Immature natural killer cell (primary cell): ENCODE results near the gene DBNDD1. TPM values are rescaled to one million over a fixed set of nuclear protein-coding genes. Genes with fewer than 3 reads are reported as not detected.

ENCODE experiments used
- DNase-seq, 3 donors: peaks; one replicate each; pipeline ENCODE4 v3.0.0; 2022; ENCODE audit warnings: mixed read lengths in 1 of 3
- H3K27ac Mint-ChIP-seq, 6 donors: one replicate each; pipeline ENCODE4 v1.8.0; 2020; ENCODE audit warnings: mixed read lengths in 6 of 6, mild to moderate bottlenecking in 5 of 6, inconsistent platforms in 4 of 6, moderate library complexity in 3 of 6
- H3K27me3 Mint-ChIP-seq, 3 donors: one replicate each; pipeline ENCODE4 v1.8.0; 2020 to 2021; ENCODE audit warnings: low read depth in 3 of 3, mild to moderate bottlenecking in 3 of 3, mixed read lengths in 3 of 3, moderate library complexity in 3 of 3, inconsistent platforms in 1 of 3
- H3K36me3 Mint-ChIP-seq, 3 donors: one replicate each; pipeline ENCODE4 v1.8.0; 2020; ENCODE audit warnings: mixed read lengths in 3 of 3, inconsistent platforms in 2 of 3, mild to moderate bottlenecking in 2 of 3
- H3K4me1 Mint-ChIP-seq, 2 donors: one replicate each; pipeline ENCODE4 v1.8.0; 2020; ENCODE audit warnings: inconsistent platforms in 2 of 2, mild to moderate bottlenecking in 2 of 2, mixed read lengths in 2 of 2, moderate library complexity in 1 of 2
- H3K4me3 Mint-ChIP-seq, 5 donors: one replicate each; pipeline ENCODE4 v1.8.0; 2020; ENCODE audit warnings: mild to moderate bottlenecking in 5 of 5, mixed read lengths in 5 of 5, inconsistent platforms in 3 of 5, moderate library complexity in 3 of 5
- H3K9me3 Mint-ChIP-seq, 6 donors: one replicate each; pipeline ENCODE4 v1.8.0; 2020; ENCODE audit warnings: mild to moderate bottlenecking in 6 of 6, mixed read lengths in 6 of 6, inconsistent platforms in 4 of 6, moderate library complexity in 3 of 6
- polyA plus RNA-seq, 3 donors: library from polyadenylated mRNA; unstranded; fragments of 300-500 nt; fragmentation: Illumina TruSeq; gene quantifications; one replicate each; pipeline ENCODE4 v1.2.3, GENCODE V29; 2021

Gene DBNDD1
- polyA plus RNA-seq, 3 donors from 2014 or later, result not detected

DNA sequence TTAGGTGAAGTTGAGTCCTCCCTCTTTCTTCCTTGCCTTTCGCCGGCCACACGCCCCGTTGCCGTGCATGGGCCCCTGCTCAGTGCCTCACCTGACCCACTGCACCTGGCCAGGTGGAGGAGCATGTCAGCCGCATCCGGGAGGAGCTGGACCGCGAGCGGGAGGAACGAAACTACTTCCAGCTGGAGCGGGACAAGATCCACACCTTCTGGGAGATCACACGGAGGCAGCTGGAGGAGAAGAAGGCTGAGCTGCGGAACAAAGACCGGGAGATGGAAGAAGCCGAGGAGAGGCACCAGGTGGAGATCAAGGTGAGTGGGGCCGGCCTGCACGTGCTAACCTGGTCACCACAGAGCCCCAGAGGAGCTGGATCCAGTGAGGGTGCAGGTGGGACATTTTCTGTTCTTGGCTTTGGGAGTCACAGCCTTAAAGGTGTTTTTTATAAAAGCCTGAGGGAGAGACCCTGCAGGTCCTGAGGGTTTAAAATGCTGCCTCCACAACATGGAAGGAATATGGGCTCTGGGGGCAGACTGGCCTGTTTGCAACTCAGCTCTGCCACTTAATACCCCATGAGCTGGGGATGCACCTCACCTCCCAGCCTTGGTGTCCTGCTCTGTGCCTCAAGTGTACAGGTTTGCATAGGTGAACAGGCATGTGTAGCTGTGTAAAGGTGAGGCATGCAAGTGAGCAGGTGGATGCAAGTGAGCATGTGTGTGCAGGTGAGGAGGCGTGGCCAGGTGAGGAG lies 12.1 kb upstream of the DBNDD1 start:
- Mint-ChIP-seq H3K36me3 (no peaks in the 10 kb centered on the region), H3K9me3 (no peaks in the 10 kb centered on the region), H3K27me3 (peaks cover 13 to 34% (median 17%) of the 10 kb centered on the region in 3 donors), H3K27ac (peak overlapping the region in 4 of 6 donors; percentile 15 to 94 (median 54)), H3K4me1 (peaks cover 3 to 4% of the 10 kb centered on the region in 2 donors), H3K4me3 (peak overlapping the region in 1 of 5 donors; percentile 77)
- no peak for DNase-seq

DNA sequence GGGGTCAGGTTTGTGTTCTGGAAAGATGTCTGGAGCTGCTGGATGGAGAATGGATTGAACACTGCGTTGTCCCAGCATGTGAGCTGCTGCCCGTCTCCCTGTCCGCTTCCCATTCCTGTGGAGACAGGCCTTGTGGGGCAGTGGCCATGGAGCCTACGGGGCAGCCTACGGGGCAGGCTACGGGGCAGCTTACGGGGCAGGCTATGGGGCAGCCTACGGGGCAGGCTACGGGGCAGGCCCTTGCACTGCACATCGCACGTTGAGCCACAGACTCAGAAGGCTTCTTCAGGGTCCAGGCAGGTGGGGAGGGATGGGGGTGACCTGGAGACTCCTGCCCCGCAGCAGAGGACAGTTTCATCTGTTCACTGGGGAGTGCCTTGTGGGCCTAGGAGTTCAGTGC lies 9.7 kb upstream of the DBNDD1 start:
- Mint-ChIP-seq H3K4me3 (no peak overlapping the region), H3K27me3 (peaks cover 13 to 29% (median 13%) of the 10 kb centered on the region in 3 donors), H3K4me1 (peaks cover 15 to 16% of the 10 kb centered on the region in 2 donors), H3K27ac (no peak overlapping the region), H3K9me3 (no peaks in the 10 kb centered on the region), H3K36me3 (no peaks in the 10 kb centered on the region)
- DNase-seq, result no peak

DNA sequence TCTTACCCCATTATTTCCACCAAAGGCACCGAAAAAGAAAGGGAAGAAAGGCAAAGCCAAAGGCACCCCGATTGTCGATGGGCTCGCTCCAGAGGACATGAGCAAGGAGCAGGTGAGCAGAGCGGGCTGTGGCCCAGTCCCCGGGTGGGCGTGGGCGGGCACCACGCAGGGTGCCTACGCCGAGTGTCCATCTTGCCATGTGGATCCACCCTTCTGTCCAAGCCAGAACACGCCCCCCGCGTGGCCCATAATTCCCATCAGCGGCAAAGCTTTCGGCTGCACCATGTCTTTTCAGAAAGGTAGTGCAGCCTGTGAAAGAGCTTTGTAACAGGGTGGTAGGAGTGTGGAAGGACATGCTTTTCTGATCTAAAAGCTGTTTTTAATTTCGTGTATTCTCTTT lies 8.4 kb upstream of the DBNDD1 start:
- Mint-ChIP-seq H3K4me1 (peaks cover 15 to 16% of the 10 kb centered on the region in 2 donors), H3K27me3 (peaks cover 13 to 23% (median 13%) of the 10 kb centered on the region in 3 donors), H3K4me3 (no peak overlapping the region), H3K27ac (no peak overlapping the region), H3K36me3 (no peaks in the 10 kb centered on the region), H3K9me3 (no peaks in the 10 kb centered on the region)
- no peak for DNase-seq

DNA sequence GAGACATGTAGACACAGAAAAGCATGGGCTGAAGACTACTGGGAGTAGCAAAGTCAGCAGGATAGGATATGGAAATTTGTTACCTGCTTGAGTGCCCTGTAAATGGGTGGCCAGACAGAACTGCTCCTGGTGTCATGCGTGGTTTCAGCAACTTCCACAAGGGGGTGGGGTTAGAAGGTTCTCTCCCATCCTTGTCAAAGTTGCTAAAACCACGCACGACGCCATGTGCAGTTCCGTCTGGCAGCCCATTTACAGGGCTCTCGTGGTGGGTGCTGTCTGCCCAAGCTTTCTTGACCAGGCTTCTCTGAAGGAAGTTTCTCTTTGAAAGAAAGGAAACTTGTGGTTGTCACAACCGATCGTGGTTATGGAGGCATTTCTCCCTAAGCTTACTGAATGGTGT lies 6.9 kb upstream of the DBNDD1 start:
- peak overlapping the region in 2 of 6 donors; percentile 47 to 50 for H3K27ac Mint-ChIP-seq
- no peaks in the 10 kb centered on the region for H3K36me3 Mint-ChIP-seq
- H3K4me3 Mint-ChIP-seq, result peak overlapping the region in 3 of 5 donors; percentile 8 to 50 (median 39)
- DNase-seq, result peak in 2 of 3 donors; percentile 17 to 22
- peaks cover 3 to 8% (median 5%) of the 10 kb centered on the region in 3 donors for H3K27me3 Mint-ChIP-seq
- H3K9me3 Mint-ChIP-seq, result peaks cover 0 to 2% (median 0%) of the 10 kb centered on the region in 6 donors
- peaks cover 21 to 30% of the 10 kb centered on the region in 2 donors for H3K4me1 Mint-ChIP-seq

DNA sequence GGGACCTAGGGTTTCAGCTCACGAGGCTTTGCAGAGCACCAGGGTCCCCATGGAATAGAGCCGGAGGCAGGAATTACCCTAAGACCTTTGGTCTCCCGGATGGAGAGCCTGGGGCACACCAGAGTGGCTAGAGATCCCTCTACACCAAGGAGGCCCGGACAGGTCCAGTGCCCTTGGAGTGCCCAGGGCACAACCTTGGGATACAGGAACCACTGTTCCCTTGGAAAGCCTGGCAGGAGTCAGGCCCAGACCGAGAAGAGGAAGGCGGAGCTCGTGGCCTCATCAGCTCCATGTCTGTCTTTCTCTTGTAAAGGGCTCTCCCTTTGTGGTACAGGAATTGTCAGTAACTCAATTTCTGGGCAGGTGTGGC lies 3.8 kb upstream of the DBNDD1 start:
- no peak for DNase-seq
- Mint-ChIP-seq H3K27me3 (peaks cover 4 to 9% (median 6%) of the 10 kb centered on the region in 3 donors), H3K9me3 (peaks cover 0 to 2% (median 0%) of the 10 kb centered on the region in 6 donors), H3K36me3 (no peaks in the 10 kb centered on the region), H3K4me3 (peak overlapping the region; percentile 76 to 83 (median 83)), H3K4me1 (peaks cover 27 to 41% of the 10 kb centered on the region in 2 donors), H3K27ac (no peak overlapping the region)

DNA sequence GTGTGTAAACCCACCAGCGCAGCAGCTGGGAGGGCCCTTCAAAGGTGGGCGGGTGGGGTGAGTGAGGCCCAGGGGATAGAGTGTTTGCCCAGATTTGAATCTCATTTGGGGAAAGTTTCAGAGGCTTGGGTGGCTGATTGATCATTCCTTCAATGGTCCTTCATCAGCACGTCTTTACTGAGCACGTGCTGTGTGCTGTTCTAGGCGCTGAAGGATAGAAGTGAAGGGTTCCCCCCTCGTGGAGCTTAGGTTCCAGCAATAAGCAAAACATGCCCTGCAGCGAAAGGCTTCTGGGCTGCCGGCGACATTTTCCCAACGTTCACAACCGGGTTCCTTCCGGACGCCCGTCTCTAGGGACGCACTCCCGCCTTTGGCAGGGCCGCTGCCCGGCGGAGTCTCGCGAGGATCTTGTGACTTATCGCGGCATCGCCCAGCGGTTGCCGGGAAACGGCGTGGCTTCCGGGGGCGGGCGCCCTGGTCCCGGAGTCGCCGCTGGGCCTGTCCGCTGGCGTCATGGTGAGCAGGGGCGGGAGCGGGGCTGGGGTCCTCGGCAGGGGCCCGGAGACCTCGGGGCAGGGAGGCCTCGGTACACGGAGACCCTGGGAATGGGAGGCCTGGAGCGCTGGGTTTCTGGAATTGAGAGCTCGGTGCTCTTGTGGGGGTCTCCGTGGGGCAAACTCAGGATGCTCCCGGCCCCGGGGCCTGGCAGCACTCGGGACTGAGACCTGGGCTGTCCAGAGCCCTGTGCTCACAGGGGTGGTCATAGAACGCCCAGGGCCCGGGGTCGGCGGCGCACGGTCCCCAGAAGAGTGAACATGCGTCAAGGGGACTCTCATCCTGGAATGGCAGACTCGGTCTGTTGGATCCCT lies 3.2 kb upstream of the DBNDD1 start:
- Mint-ChIP-seq H3K9me3 (peaks cover 0 to 2% (median 0%) of the 10 kb centered on the region in 6 donors), H3K4me1 (peaks cover 27 to 41% of the 10 kb centered on the region in 2 donors), H3K27ac (peak overlapping the region in 4 of 6 donors; percentile 4 to 76 (median 38)), H3K27me3 (peaks cover 5 to 9% (median 6%) of the 10 kb centered on the region in 3 donors), H3K4me3 (peak overlapping the region; percentile 76 to 83 (median 83)), H3K36me3 (no peaks in the 10 kb centered on the region)
- DNase-seq, result peak; percentile 75 to 80 (median 79)

DNA sequence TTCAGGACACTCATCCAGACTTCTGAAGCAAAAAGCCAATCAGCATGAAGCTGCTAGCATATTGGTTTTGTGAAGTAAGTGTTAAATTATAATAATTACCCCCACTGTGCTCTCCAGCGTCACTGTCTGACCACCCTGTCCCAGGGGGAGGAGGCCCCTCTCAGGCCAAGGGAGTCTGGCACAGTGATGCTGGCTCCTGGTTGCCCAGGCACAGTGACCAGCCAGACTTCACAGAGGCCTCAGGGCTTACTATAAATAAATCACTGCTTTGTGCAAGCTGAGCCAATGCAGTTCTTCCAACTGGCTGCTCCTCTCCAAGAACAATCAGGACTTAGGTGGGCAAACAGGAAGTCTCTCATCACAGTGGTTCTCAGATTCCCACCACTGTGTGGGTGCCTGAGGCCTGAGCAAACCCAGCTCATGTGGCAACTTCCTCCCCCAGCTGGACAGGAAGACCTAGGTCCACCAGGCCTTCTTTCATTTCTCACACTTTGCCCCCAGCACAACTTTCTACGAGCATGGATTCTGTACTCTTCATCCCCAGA lies 1.7 kb upstream of the DBNDD1 start:
- peak overlapping the region in 4 of 5 donors; percentile 24 to 83 (median 50) for H3K4me3 Mint-ChIP-seq
- no peak for DNase-seq
- H3K27ac Mint-ChIP-seq, result peak overlapping the region in 1 of 6 donors; percentile 19
- peaks cover 0 to 2% (median 0%) of the 10 kb centered on the region in 6 donors for H3K9me3 Mint-ChIP-seq
- peaks cover 6 to 9% (median 6%) of the 10 kb centered on the region in 3 donors for H3K27me3 Mint-ChIP-seq
- H3K36me3 Mint-ChIP-seq, result no peaks in the 10 kb centered on the region
- peaks cover 20 to 33% of the 10 kb centered on the region in 2 donors for H3K4me1 Mint-ChIP-seq

DNA sequence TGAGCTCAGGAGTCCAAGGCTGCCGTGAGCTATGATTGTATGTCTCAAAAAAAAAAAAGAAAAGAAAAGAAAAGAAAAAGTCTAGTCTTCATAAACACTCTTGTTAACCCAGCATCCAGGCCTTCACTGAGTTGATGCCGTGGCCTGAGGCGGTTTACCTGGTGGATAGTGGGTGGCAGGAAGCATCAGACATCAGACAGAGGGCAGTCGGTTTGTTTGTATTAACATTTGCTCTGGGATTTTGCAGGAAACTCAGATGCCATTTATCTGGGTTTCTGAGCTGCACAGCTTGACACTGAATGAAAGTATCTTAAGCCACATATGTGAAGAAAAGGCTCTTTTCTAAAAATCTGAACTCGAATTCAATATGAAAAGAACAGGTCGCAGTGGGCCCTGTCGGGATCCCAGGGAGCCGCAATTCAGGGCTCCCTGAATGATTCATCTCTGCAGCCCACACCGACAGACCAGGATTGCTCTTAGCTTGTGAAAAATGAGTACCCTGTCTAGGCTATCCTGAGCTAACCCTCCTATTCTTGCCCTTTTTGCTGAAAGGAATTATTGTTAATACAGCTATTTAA lies 1.1 kb upstream of the DBNDD1 start:
- Mint-ChIP-seq H3K27ac (peak overlapping the region in 1 of 6 donors; percentile 14), H3K4me1 (peaks cover 19 to 31% of the 10 kb centered on the region in 2 donors), H3K36me3 (no peaks in the 10 kb centered on the region), H3K4me3 (peak overlapping the region; percentile 73 to 86 (median 81)), H3K27me3 (peaks cover 6 to 9% (median 6%) of the 10 kb centered on the region in 3 donors), H3K9me3 (peaks cover 0 to 2% (median 0%) of the 10 kb centered on the region in 6 donors)
- DNase-seq, result no peak

DNA sequence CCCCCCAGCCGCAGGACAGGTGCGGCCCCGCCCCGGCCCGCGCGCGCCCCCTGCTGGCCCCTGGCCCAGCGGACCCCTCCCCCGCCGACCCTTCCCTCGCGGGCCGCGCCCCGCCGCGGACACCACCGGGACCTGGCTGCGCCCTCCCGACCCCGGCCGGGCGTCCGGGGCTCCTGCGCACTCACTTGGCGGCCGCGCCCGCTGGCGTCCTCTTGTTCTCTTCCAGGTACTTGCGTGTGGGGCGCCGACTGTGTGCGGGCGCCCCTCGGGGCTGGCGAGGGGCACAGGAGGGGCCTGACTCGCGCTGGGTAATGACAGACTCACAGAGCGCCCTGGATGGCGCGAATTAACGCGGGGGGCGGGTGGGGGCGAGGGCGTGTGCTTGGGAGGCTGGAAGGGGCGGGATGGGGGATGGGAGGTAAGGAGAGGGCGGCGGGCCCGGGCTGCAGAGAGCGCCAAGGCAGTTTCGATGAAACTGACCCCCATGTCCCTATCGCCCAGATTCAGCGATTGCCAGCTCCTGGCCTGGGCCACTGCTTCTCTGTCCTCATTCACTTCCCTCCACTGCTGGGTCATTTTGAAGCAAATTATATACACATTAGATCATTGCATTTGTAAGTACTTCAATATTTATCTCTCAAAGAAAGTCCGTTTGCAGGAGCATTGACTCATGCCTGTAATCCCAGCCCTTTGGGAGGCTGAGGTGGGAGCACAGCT lies 445 bp upstream of the DBNDD1 start:
- Mint-ChIP-seq H3K4me3 (peak overlapping the region; percentile 73 to 86 (median 81)), H3K36me3 (no peaks in the 10 kb centered on the region), H3K27ac (peak overlapping the region in 1 of 6 donors; percentile 14), H3K27me3 (peaks cover 9 to 14% (median 11%) of the 10 kb centered on the region in 3 donors), H3K4me1 (peaks cover 19 to 31% of the 10 kb centered on the region in 2 donors), H3K9me3 (peaks cover 0 to 2% (median 0%) of the 10 kb centered on the region in 6 donors)
- no peak for DNase-seq

DNA sequence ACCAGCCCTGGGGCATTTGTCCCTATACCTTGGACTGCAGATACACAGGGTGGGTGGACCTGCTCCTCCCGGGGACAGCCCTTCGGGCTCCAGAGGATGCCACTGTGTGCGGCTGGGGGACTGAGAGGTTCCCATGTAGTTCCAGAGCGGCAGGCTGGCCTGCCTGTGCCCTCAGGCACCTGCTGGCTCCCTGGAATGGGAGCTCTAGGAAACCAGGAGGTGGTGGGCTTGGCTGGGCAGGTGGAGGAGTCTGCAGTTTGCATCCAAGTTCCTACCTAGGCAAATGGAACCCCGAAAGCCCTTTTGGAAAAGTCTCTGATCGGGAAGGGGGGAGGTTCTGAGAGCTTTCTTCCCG lies 982 bp downstream of the DBNDD1 start:
- Mint-ChIP-seq H3K36me3 (no peaks in the 10 kb centered on the region), H3K9me3 (peaks cover 0 to 2% (median 0%) of the 10 kb centered on the region in 6 donors), H3K27me3 (peaks cover 9 to 14% (median 11%) of the 10 kb centered on the region in 3 donors), H3K4me3 (peak overlapping the region in 4 of 5 donors; percentile 32 to 64 (median 42)), H3K27ac (no peak overlapping the region), H3K4me1 (peaks cover 14 to 24% of the 10 kb centered on the region in 2 donors)
- DNase-seq, result no peak

DNA sequence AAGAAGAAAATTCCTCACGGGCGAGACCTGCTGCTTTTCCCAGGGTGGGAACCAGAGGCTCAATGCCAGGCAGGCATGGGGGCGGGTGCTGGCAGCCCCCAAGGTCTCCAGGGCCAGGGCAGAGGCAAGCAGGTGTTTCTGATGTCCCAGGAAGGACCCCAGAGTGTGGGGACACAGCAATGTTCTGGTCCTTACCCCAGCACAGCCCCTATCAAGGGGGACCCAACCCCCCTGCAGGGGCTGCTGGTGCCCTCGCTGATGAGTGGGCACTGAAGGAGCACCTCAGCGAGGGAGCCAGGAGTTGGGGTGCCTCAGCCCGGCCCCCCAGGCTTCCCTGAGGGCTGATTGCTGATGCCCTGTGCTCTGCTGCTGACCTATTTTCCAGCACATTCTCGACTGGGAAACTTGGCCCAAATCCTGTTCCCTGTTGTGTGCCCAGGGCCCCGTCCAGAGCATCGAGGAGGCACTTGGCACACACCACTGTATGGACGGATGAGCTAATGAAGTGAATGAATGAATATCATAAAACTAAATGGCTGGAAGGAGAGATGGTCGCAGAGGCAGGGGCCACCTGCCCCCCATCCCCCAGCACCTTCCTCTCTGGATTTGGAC lies 2.8 kb downstream of the DBNDD1 start:
- H3K27ac Mint-ChIP-seq, result no peak overlapping the region
- no peaks in the 10 kb centered on the region for H3K36me3 Mint-ChIP-seq
- peaks cover 6 to 14% of the 10 kb centered on the region in 2 donors for H3K4me1 Mint-ChIP-seq
- no peak overlapping the region for H3K4me3 Mint-ChIP-seq
- no peak for DNase-seq
- no peaks in the 10 kb centered on the region for H3K9me3 Mint-ChIP-seq
- H3K27me3 Mint-ChIP-seq, result peaks cover 11 to 15% (median 12%) of the 10 kb centered on the region in 3 donors

DNA sequence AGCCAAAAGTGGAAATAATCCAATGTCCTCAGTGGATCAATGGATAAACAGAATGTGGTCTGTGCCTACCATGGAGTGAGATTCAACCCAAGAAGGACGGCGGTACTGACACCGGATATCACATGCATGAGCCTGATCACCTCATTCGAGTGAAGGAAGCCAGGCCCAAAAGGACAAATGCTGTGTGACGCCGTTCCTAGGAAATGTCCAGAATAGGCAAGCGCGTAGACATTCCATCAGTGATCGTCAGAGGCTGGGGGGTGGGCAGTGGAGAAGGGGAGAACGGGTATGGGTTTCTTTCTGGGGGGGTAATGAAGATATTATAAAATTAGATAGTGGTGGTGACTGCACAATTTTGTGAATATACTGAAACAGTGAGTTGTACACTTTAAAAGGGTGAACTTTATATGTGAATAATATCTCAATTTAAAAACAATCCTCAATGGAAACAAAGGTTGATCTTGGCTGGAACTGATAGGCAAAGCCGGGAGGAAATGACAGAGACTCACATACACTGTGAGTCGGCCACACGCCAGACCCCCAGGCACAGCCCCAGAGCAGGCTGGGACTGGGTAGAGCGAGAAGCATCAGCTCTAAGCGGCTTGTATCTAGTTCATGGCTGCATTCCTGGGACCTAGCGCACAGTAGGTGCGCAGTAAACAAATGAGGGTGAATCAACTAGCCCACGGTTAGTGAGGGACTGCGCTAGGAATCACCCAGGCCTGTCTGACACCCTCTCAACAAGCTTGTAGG lies 3.5 kb downstream of the DBNDD1 start:
- H3K36me3 Mint-ChIP-seq, result no peaks in the 10 kb centered on the region
- no peak overlapping the region for H3K4me3 Mint-ChIP-seq
- H3K4me1 Mint-ChIP-seq, result peaks cover 6 to 7% of the 10 kb centered on the region in 2 donors
- DNase-seq, result no peak
- no peak overlapping the region for H3K27ac Mint-ChIP-seq
- no peaks in the 10 kb centered on the region for H3K9me3 Mint-ChIP-seq
- H3K27me3 Mint-ChIP-seq, result peaks cover 11 to 15% (median 15%) of the 10 kb centered on the region in 3 donors
